Measurements from ENCODE around the gene AMPD2.

DNA sequence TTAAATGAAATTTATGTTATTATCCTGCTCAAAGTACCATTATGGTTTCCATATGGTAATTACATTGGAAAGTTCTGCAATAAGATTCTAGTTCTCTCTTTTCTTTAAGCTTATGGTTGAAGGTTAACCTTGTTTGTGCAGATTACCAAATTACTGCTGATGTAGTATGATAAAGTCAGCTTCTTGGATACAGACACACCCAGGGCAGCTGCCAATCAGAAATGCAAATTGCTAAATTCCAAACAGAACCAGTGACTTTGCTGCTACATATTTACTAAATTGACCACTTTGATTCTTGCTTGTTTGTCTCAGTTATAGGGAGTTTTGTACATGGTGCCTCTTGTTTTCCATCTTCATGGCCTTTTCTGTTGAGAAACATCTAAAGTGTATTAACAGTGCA is 26.7 kb upstream of the AMPD2 start:
- TF ChIP-seq POLR2A (IDR thresholded peaks at IDR 0.05; ENCODE audit: low read depth, low read length): no peak
- no peak for TF ChIP-seq CTCF (IDR thresholded peaks at IDR 0.05; ENCODE audit: extremely low read depth in 1 of 2, insufficient read depth in 1 of 2, low read depth in 1 of 2, low read length in 2 of 2)
- TF ChIP-seq POLR2AphosphoS5 (IDR thresholded peaks at IDR 0.05; ENCODE audit: insufficient read depth, low read depth, low read length): no peak
- TF ChIP-seq MAX (IDR thresholded peaks at IDR 0.05; ENCODE audit: insufficient read depth, insufficient read length): no peak
- no peak for TF ChIP-seq FOS (IDR thresholded peaks at IDR 0.05; ENCODE audit: borderline replicate concordance, insufficient read depth, low read length)
- no peak for TF ChIP-seq MYC (IDR thresholded peaks at IDR 0.05; ENCODE audit: low read depth, low read length)
- no peak for TF ChIP-seq EZH2 (IDR thresholded peaks at IDR 0.05; ENCODE audit: borderline replicate concordance, low read depth, low read length, severe bottlenecking)
- no peak for TF ChIP-seq JUN (IDR thresholded peaks at IDR 0.05; ENCODE audit: borderline replicate concordance, insufficient read depth, insufficient read length, low read depth)
